HCT116 (cell line): ENCODE results near the gene KRT83. TPM values are rescaled to one million over a fixed set of nuclear protein-coding genes. Genes with fewer than 3 reads are reported as not detected.
"Not testable (repeated sequence)": the region's sequence is repeated elsewhere in the genome, so short reads cannot be mapped to it uniquely, and the experiment has no call there.

Experiments
- ATAC-seq: fragments of 200-7000 bp; cut with Tn5 transposase; 2 replicates; pipeline ENCODE4 v1.9.1; 2020; ENCODE audit warnings: mild to moderate bottlenecking, moderate library complexity
- BruUV-seq: library from RNA; stranded (reverse); fragments of 400-500 nt; replicated peaks from 2 replicates; lab custom pipeline; 2021; lab: Mats Ljungman, UMichigan
- CTCF ChIA-PET: fragments of 300-600 bp; sonication (Branson Sonifier 250); formaldehyde crosslinking; loops from one replicate; lab custom pipeline; 2021; ENCODE audit warnings: antibody characterized with exemption; lab: Charles Lee
- POLR2A ChIA-PET: fragments of 300-600, 350-600 bp; sonication (Branson Sonifier 250); formaldehyde crosslinking; loops from one replicate; lab custom pipeline; 2021; ENCODE audit warnings: antibody characterized with exemption; lab: Charles Lee
- RAD21 ChIA-PET, 2 experiments: fragments of 300-600 bp; sonication (Branson Sonifier 250); formaldehyde crosslinking; loops; one replicate each; lab custom pipeline; 2023; ENCODE audit warnings: low total read pairs in 2 of 2; ENCODE audit not compliant: uncharacterized antibody in 2 of 2, unreplicated experiment in 2 of 2, low non-redundant PET in 1 of 2; lab: Charles Lee
- DNase-seq: peaks from one replicate; pipeline ENCODE4 v3.0.0-alpha.2; 2010; ENCODE audit warnings: low read depth, low spot score
- H2AFZ ChIP-seq: fragments of 200-600 bp; shearing (Covaris generic), sonication (generic); 2 replicates; pipeline ENCODE4 v1.6.1; 2017; ENCODE audit warnings: low read depth, mixed run types, mixed read lengths, antibody characterized with exemption, low read length; ENCODE audit not compliant: poor library complexity, severe bottlenecking
- H3K27ac ChIP-seq: 2 replicates; pipeline ENCODE4 v1.5.1; 2012; ENCODE audit warnings: low read depth, low read length
- H3K27me3 ChIP-seq: fragments of 200-600 bp; sonication (generic); 2 replicates; pipeline ENCODE4 v1.6.1; 2016; ENCODE audit warnings: mixed run types, low read length, mixed read lengths; ENCODE audit not compliant: insufficient read depth
- H3K36me3 ChIP-seq, 2 experiments: fragments of 200-500 bp in 1 of 2; fragments of 200-600 bp in 1 of 2; sonication (Bioruptor generic) in 1 of 2; sonication (generic) in 1 of 2; 2 replicates each; pipeline versions ENCODE4 v1.5.1 to v1.6.1; 2014 to 2016; ENCODE audit warnings: low read length in 2 of 2, inconsistent platforms in 1 of 2, mixed read lengths in 1 of 2, mixed run types in 1 of 2; ENCODE audit not compliant: insufficient read depth in 2 of 2, control insufficient read depth in 1 of 2
- H3K4me1 ChIP-seq, 2 experiments: fragments of 200-600 bp in 1 of 2; sonication (generic) in 1 of 2; 2 replicates each; pipeline versions ENCODE4 v1.5.1 to v1.6.1; 2012 to 2017; ENCODE audit warnings: low read length in 2 of 2, inconsistent platforms in 1 of 2, mild to moderate bottlenecking in 1 of 2, mixed read lengths in 1 of 2, mixed run types in 1 of 2, moderate library complexity in 1 of 2; ENCODE audit not compliant: insufficient read depth in 2 of 2, control insufficient read depth in 1 of 2
- H3K4me2 ChIP-seq: fragments of 200-600 bp; sonication (generic); 2 replicates; pipeline ENCODE4 v1.6.1; 2017; ENCODE audit warnings: mixed run types, low read length, mixed read lengths
- H3K4me3 ChIP-seq, 2 experiments: fragments of 200-600 bp in 1 of 2; sonication (generic) in 1 of 2; replicated peaks in 1 of 2; 2 replicates each; pipeline ENCODE4 v1.5.1; 2011 to 2016; ENCODE audit warnings: low read length in 2 of 2, control low read depth in 1 of 2, low read depth in 1 of 2, mild to moderate bottlenecking in 1 of 2, mixed read lengths in 1 of 2, mixed run types in 1 of 2
- H3K79me2 ChIP-seq: fragments of 200-600 bp; sonication (generic); 2 replicates; pipeline ENCODE4 v1.6.1; 2017; ENCODE audit warnings: mild to moderate bottlenecking, mixed run types, low read length, moderate library complexity, mixed read lengths; ENCODE audit not compliant: insufficient read depth
- H3K9ac ChIP-seq: fragments of 200-600 bp; sonication (generic); 2 replicates; pipeline ENCODE4 v1.6.1; 2016; ENCODE audit warnings: low read length, mixed read lengths
- H3K9me2 ChIP-seq: fragments of 200-600 bp; sonication (generic), shearing (Covaris generic); 2 replicates; pipeline ENCODE4 v1.6.1; 2017; ENCODE audit warnings: mixed run types, mild to moderate bottlenecking, moderate library complexity; ENCODE audit not compliant: insufficient read depth
- H3K9me3 ChIP-seq, 2 experiments: fragments of 200-500 bp in 1 of 2; fragments of 200-600 bp in 1 of 2; sonication (Bioruptor generic) in 1 of 2; sonication (generic) in 1 of 2; 2 replicates each; pipeline ENCODE4 v1.6.1; 2014 to 2017; ENCODE audit warnings: low read length in 2 of 2, mixed read lengths in 2 of 2, inconsistent platforms in 1 of 2, low read depth in 1 of 2, mild to moderate bottlenecking in 1 of 2, mixed run types in 1 of 2, moderate library complexity in 1 of 2; ENCODE audit not compliant: control insufficient read depth in 1 of 2, insufficient read depth in 1 of 2
- H4K20me1 ChIP-seq: fragments of 200-600 bp; sonication (generic), shearing (Covaris generic); 2 replicates; pipeline ENCODE4 v1.6.1; 2017; ENCODE audit warnings: mixed run types, mild to moderate bottlenecking, moderate library complexity; ENCODE audit not compliant: insufficient read depth
- intact Hi-C: fragments of 100-400 bp; cut with micrococcal nuclease; formaldehyde crosslinking; loops from 2 replicates; pipeline ENCODE4 v1.10.0; 2022
- total RNA-seq: library from RNA; stranded (reverse); gene quantifications from one replicate; pipeline ENCODE4 v1.2.1, GENCODE V29; 2021; ENCODE audit not compliant: unreplicated experiment

The KRT83 gene
- total RNA-seq, 1 experiment from 2014 or later, result not detected

GRCh38 chr12:52290483-52291134, 30.6 kb downstream of the KRT83 start:
- H3K4me2 ChIP-seq, RAD21 ChIA-PET, POLR2A ChIA-PET, H3K27ac ChIP-seq, intact Hi-C loops, H3K9me3 ChIP-seq, H3K4me3 ChIP-seq, H4K20me1 ChIP-seq, H3K9ac ChIP-seq, H3K36me3 ChIP-seq, ATAC-seq, H3K9me2 ChIP-seq, DNase-seq, H2AFZ ChIP-seq, BruUV-seq, CTCF ChIA-PET, H3K27me3 ChIP-seq, H3K79me2 ChIP-seq: not testable (repeated sequence)
- peaks cover under 1 to 23% of the 10 kb centered on the region in 2 experiments; a peak in 3 of 4 replicates for H3K4me1 ChIP-seq

- H3K27ac ChIP-seq, DNase-seq, POLR2A ChIA-PET, H3K9ac ChIP-seq, intact Hi-C loops, BruUV-seq, H3K79me2 ChIP-seq, RAD21 ChIA-PET, H3K4me3 ChIP-seq, H3K9me3 ChIP-seq, ATAC-seq, H3K9me2 ChIP-seq, H3K27me3 ChIP-seq, H3K4me2 ChIP-seq, H3K36me3 ChIP-seq, H4K20me1 ChIP-seq, H2AFZ ChIP-seq: not testable (repeated sequence)
- H3K4me1 ChIP-seq, result peaks cover 17 to 39% of the 10 kb centered on the region in 2 experiments
- CTCF ChIA-PET, result interaction anchor here (1.1 kb wide), 1 partner anchor 9 kb away, joined by 3 read pairs; no protein-coding TSS in a partner anchor
These were observed 33.1 kb downstream of the KRT83 start for GRCh38 chr12:52287816-52288805.
